ENCODE results near the gene PRDM10.

- TF ChIP-seq CTCF (IDR thresholded peaks at IDR 0.05), result no peak
- TF ChIP-seq POLR2A (IDR thresholded peaks at IDR 0.05), result no peak
Observed at GRCh38 chr11:130031056-130031455, 28.4 kb upstream of the PRDM10 start.
